HG02884 (cell line): ENCODE results near the gene SLC24A4.

ENCODE experiments used
- ATAC-seq: cut with Tn5 transposase; IDR thresholded peaks from one replicate; pipeline ENCODE4 v1.9.1; 2021; ENCODE audit warnings: mild to moderate bottlenecking, moderate library complexity; ENCODE audit not compliant: unreplicated experiment

Gene SLC24A4

DNA sequence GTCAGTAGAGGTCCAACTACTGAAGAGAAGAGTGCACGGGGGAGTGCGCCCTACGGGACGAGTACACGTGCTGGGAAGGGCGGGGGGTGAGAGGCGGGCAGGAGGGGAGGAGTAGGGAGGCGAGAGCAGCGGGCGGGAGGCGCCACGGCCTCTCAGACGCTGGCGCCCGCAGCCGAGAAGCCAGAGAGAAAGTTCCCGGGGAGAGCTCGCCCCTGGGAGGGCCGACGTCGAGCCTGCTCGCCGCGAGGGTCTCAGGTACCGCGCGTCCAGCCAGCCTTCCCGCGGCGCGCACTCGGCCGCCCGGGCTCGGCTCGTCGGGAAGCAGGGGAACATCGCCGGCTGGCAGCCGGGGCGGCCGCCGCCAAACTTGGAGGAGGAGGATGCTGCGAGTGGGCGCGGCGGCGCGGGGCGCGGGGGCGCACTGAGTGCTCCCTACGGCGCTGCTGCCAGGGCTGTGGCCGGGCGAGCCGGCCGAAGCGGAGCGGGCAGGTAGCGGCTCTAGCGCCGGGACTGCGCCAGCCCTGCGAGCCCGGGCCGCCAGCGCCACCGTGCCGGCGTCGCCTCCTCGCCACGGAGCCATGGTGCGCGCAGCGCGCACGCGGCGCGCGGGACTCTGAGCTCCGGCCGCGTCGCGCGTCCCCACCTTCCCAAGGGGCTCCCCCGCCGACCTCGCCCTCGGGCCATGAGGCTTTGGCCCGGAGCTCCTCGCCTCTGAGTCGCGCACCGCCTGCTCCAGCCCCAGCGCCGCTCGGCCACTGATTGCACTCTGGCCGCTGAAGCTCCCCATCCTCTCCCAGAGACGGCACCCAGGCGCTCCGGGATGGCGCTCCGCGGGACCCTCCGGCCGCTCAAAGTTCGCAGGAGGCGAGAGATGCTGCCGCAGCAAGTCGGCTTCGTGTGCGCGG lies at the start of gene SLC24A4:
TSS of gene SLC24A4 (plus strand) at position 155 of the 905 bp plus-strand sequence. CDS start at position 821, 666 bp downstream.
- no peak for ATAC-seq

DNA sequence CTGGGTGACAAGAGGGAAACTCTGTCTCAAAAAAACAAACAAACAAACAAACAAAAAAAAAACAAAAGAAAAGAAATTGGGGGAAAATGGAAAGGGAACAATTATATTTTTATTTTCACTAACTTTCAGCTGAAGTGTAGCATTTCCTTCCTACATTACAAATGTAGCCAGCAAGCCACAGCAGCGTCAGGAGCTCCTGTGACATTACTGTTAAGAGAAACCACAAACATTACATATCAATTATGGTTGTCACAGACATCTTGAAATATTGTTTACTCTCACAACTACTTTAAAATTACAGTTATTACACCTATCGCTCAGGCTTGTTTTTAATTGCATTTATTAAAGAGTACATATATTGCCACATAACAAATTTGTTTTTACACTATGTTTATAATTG lies 49.8 kb upstream of the SLC24A4 start:
- ATAC-seq: no peak

DNA sequence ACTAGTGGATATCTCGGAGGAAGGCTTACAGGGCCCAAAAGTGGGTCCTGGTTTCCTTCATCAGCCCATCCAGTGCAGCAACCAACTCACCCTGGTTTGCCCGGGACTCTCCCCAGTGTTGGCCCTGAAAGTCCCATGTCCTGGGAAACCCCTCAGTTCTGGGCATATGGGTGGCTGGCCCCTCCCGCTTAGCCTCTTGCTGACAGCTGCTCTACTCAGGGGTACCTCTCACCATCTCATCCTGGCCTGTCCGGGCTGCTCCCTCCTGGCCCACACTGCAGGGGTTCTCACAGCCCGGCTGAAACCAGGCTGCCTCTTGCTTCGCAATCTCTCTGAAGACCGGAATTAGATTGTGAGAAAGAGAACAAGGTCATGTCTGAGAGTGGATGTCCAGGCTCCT lies 48.9 kb upstream of the SLC24A4 start:
- no peak for ATAC-seq

DNA sequence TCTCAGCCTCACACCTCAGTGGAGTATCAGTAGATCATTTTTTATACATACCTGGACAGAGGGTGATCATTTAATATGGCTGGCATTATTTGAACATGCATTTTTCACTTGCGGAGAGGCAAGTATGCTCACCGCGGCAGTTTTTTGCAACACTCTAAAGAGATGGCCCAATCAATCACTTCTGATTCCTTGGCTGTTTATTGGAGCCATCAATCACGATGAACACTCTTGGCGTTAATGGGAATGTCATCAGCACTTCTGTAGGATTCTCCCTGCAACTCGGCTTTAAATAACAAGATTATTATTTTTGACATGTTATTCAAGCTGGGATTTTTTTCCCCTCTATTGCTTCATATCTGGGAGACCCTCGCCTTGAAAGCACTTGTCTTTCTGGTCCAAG lies 46.9 kb upstream of the SLC24A4 start:
- ATAC-seq: no peak

GRCh38 chr14:92277031-92277430 lies 45.9 kb upstream of the SLC24A4 start:
- ATAC-seq: no peak

GRCh38 chr14:92280554-92281262 lies 42.3 kb upstream of the SLC24A4 start:
- no peak for ATAC-seq

DNA sequence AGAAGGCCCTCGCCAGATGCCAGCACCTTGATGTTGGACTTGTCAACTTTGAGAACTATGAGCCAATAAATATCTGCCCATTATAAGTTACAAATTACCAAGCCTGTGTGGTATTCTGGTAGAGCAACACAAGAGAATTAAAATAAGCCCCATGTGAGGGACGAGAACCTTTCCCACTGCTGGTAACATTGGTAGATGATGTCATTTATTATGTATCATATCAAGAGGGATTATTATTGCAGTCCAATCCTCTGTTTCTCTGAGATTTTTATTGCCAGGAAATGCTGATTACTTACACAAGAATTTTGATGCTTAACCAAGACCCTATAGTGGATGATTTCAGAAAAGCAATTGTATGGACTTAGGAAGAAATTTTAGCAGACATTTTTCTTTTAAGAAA lies 40.3 kb upstream of the SLC24A4 start:
- no peak for ATAC-seq

DNA sequence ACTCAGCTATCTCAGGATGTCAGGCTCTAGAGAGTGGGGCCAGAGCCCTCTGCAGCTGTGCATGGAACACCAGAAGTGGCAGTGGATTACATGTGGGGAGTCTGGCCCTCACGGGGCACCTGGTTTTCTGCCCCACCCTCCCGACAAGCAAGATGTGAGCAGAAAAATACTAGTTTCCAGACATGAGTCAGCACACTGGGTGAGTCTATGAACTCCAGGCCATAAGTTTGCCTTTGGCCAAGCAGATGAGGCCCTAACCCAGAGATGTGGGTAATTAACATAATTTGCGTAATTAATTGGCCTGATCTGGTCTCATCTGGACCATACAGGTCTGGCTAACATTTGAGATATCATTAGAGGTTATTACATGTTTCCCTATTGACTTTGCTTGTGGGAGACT lies 37.7 kb upstream of the SLC24A4 start:
- ATAC-seq: no peak

- no peak for ATAC-seq
Observed at GRCh38 chr14:92287987-92288386, 35.0 kb upstream of the SLC24A4 start.

DNA sequence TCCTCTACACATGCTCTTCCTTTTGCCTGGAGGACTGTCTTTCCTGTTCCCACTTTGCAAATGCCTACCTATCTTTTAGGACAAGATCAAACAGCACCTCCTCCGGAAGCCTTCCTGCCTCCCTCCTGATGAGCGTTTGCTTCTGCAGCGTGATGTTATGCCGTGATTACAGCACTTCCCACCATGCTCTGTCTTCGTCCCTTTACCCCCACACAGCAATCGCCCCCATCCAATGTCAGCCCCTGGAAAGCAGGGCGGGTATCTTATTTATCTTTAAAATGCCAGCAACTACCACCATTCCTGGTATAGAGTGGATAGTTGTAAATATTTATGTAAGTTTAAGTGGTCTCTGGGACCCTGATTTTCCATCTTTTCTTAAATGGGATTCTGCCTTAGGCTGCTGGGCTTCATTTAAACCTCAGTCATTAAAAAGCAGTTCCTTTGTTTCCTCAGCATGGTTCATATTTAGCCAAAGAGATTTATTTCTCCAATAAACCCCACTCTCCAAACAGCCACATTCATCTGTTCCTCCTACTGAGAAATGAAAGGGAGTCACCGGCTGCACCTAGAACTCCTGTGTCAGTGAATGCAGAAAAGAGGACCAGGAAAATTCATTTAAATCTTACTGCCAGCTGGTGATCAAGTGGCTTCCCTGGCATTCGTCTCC lies 33.8 kb upstream of the SLC24A4 start:
- ATAC-seq: no peak

- ATAC-seq: no peak
Observed at GRCh38 chr14:92292673-92293072, 30.3 kb upstream of the SLC24A4 start.

- ATAC-seq: no peak
Observed at GRCh38 chr14:92294506-92294905, 28.5 kb upstream of the SLC24A4 start.

- ATAC-seq: no peak
Observed at GRCh38 chr14:92297818-92298595, 25.0 kb upstream of the SLC24A4 start.

DNA sequence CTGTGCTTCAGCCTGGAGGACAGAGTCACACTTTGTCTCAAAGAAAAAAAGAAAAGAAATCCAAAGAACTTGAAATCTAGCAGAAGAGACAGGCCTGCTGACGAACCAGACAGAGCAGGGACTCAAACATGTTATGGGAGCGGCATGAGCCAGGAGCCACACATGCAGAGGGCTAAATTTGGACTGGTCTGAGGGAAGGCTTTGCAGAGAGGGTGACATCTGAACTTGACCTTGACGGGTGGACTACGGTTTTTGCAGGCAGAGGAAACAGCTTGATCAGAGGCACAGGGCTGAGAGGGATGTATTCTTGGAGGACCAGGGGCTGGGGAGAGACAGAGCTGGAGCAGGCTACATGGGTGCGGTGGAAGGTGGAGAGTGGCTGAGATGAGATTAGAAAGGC lies 20.5 kb upstream of the SLC24A4 start:
- no peak for ATAC-seq

GRCh38 chr14:92308716-92309115 lies 14.2 kb upstream of the SLC24A4 start:
- no peak for ATAC-seq

- no peak for ATAC-seq
Observed at GRCh38 chr14:92309968-92310530, 12.9 kb upstream of the SLC24A4 start.

DNA sequence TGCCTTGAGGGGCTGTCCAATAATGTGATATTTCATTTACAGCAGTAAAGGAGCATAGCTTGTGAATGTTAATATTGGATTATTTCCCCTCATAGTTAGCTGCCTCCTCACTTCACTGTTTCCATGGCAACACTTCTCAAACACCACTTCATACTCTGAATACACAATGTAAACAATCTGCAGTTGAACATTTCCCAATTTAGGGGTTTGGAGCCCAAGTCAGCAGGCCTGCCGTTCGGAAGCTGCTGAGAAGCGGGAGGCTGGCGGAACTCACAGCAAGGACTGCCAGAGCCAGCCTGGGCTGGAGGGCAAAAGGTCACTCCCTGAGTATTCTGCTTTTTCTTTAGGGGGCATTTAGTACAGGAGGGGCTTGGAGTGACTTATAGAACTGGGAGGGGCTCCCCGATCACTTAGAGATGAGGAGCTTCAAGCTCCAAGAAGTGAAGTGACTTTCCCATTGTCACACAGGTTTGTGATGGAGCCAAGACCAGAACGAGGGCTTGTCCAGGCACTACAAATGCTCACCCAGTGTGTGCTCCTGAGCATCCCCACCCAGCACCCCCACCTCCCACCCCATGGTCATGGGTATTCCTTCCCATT lies 12.1 kb upstream of the SLC24A4 start:
- ATAC-seq: no peak

DNA sequence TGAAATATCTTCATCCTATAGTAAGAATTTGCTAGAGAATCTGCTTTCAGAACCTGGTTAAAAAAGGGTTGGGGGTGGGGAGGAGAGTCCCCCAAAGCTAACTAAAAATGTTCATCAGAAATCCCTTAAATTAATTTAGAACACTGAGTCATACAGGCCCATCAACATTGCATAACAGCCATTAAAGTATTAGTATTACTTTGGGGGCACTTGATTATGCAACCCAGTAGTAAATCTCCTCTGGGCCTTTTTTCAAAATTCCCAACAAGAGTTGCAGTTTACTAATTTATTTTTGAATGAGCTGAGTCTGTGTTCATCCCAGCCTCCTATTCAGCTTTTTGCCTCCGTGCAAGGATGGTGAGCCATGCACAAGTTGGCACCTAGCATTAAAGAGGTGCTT lies 8.8 kb upstream of the SLC24A4 start:
- no peak for ATAC-seq

- no peak for ATAC-seq
Observed at GRCh38 chr14:92315050-92315805, 7.7 kb upstream of the SLC24A4 start.
